Ectodermal cell (in vitro differentiated cells): ENCODE results near the gene P2RX1.

ENCODE experiments used
- H3K27ac ChIP-seq: 2 replicates; pipeline ENCODE4 v1.7.0; 2013; ENCODE audit warnings: mild to moderate bottlenecking, low read depth, low read length; ENCODE audit not compliant: insufficient read depth, poor library complexity, severe bottlenecking
- H3K27me3 ChIP-seq: 2 replicates; pipeline ENCODE4 v1.7.0; 2013; ENCODE audit warnings: mild to moderate bottlenecking, low read length; ENCODE audit not compliant: insufficient read depth, control insufficient read depth, poor library complexity, severe bottlenecking
- H3K36me3 ChIP-seq: one replicate; pipeline ENCODE4 v1.7.0; 2013; ENCODE audit warnings: low read length; ENCODE audit not compliant: control insufficient read depth, insufficient read depth
- H3K4me1 ChIP-seq: one replicate; pipeline ENCODE4 v1.7.0; 2013; ENCODE audit warnings: low read length; ENCODE audit not compliant: control insufficient read depth, insufficient read depth
- H3K4me3 ChIP-seq: 2 replicates; pipeline ENCODE4 v1.7.0; 2013; ENCODE audit warnings: low read depth, low read length, control low read depth; ENCODE audit not compliant: insufficient read depth
- H3K9me3 ChIP-seq: 2 replicates; pipeline ENCODE4 v1.7.0; 2013; ENCODE audit warnings: mild to moderate bottlenecking, low read length, moderate library complexity; ENCODE audit not compliant: control insufficient read depth
- WGBS, 2 experiments: methylation state at CpG; one replicate each; pipeline ENCODE4 v1.1.7; 2013; ENCODE audit warnings: missing lambda C conversion rate in 2 of 2; 5-methylcytosine and 5-hydroxymethylcytosine counted together

P2RX1 gene

GRCh38 chr17:3894911-3895343 is 21.3 kb downstream of the P2RX1 start:
- Histone ChIP-seq H3K27ac (no peak overlapping the region), H3K9me3 (no peaks in the 10 kb centered on the region), H3K36me3 (no peaks in the 10 kb centered on the region), H3K27me3 (peaks cover 18% of the 10 kb centered on the region), H3K4me1 (peaks cover 5% of the 10 kb centered on the region), H3K4me3 (no peak overlapping the region)
- WGBS, 2 experiments: 80 to 81% methylated on average over 2 of the region's 2 CpGs

- 85 to 87% methylated on average over 5 of the region's 5 CpGs for WGBS, 2 experiments
- H3K27me3 ChIP-seq: peaks cover 18% of the 10 kb centered on the region
- peaks cover 5% of the 10 kb centered on the region for H3K4me1 ChIP-seq
- H3K9me3 ChIP-seq: no peaks in the 10 kb centered on the region
- no peak overlapping the region for H3K27ac ChIP-seq
- H3K4me3 ChIP-seq: no peak overlapping the region
- H3K36me3 ChIP-seq: no peaks in the 10 kb centered on the region
These were observed 22.1 kb downstream of the P2RX1 start for GRCh38 chr17:3894188-3894587.

DNA sequence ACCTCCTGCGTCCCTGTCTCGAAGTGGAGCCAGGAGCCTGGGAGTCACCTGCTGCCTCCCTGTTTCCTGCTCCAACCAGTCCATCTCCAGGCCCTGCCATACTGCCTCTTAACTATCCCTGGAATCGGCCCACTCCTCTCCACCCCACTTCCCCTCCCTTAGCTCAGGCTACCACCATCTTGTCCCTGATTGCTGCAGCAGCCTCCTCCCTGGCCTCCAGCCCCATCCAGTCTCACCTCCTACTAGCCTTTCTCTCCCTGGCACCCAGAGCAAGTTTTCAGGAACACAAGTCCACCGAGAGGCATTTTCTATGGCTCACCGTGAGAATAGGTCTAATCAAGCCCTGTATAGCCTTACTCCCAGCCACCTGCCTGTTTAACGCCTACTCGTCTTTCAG is 22.5 kb downstream of the P2RX1 start:
- WGBS, 2 experiments: 83 to 84% methylated on average over 7 of the region's 7 CpGs
- Histone ChIP-seq H3K9me3 (no peaks in the 10 kb centered on the region), H3K4me3 (peak overlapping the region; percentile 64), H3K36me3 (no peaks in the 10 kb centered on the region), H3K27me3 (peaks cover 18% of the 10 kb centered on the region), H3K4me1 (peaks cover 5% of the 10 kb centered on the region), H3K27ac (no peak overlapping the region)

- Histone ChIP-seq H3K4me3 (peak within 1 kb of the TSS; percentile 64), H3K27ac (no peak within 1 kb of the TSS), H3K27me3 (peaks cover 18% of the 10 kb centered on the region), H3K9me3 (no peaks in the 10 kb centered on the region), H3K4me1 (peaks cover 5% of the 10 kb centered on the region), H3K36me3 (no peaks in the 10 kb centered on the region)
- WGBS, 2 experiments: 2 to 3% methylated on average over 75 of the region's 75 CpGs
These were observed 23.1 kb downstream of the P2RX1 start, which contains the start of gene CAMKK1 for GRCh38 chr17:3893003-3893719. CAMKK1 (minus strand) TSS chr17:3893053; CDS start chr17:3885687, 7,366 bp downstream.

GRCh38 chr17:3892095-3892998 is 23.9 kb downstream of the P2RX1 start:
- WGBS, 2 experiments: 0 to 1% methylated on average over 96 of the region's 96 CpGs
- H3K27me3 ChIP-seq: peaks cover 18% of the 10 kb centered on the region

GRCh38 chr17:3891626-3892094 is 24.6 kb downstream of the P2RX1 start:
- Histone ChIP-seq H3K27ac (no peak overlapping the region), H3K4me1 (peaks cover 5% of the 10 kb centered on the region), H3K4me3 (peak overlapping the region; percentile 64), H3K27me3 (peaks cover 18% of the 10 kb centered on the region), H3K36me3 (no peaks in the 10 kb centered on the region), H3K9me3 (no peaks in the 10 kb centered on the region)
- WGBS, 2 experiments: 15 to 16% methylated on average over 12 of the region's 12 CpGs

More at GRCh38 chr17:3892095-3892998, 23.9 kb downstream of the P2RX1 start:
- Histone ChIP-seq H3K9me3 (no peaks in the 10 kb centered on the region), H3K4me1 (peaks cover 5% of the 10 kb centered on the region), H3K4me3 (peak overlapping the region; percentile 64), H3K36me3 (no peaks in the 10 kb centered on the region), H3K27ac (no peak overlapping the region)

GRCh38 chr17:3890878-3891219 is 25.4 kb downstream of the P2RX1 start:
- 69 to 70% methylated on average over 4 of the region's 4 CpGs for WGBS, 2 experiments
- H3K4me1 ChIP-seq: peaks cover 5% of the 10 kb centered on the region
- H3K4me3 ChIP-seq: no peak overlapping the region
- peaks cover 18% of the 10 kb centered on the region for H3K27me3 ChIP-seq
- H3K27ac ChIP-seq: no peak overlapping the region
- no peaks in the 10 kb centered on the region for H3K9me3 ChIP-seq
- H3K36me3 ChIP-seq: no peaks in the 10 kb centered on the region

DNA sequence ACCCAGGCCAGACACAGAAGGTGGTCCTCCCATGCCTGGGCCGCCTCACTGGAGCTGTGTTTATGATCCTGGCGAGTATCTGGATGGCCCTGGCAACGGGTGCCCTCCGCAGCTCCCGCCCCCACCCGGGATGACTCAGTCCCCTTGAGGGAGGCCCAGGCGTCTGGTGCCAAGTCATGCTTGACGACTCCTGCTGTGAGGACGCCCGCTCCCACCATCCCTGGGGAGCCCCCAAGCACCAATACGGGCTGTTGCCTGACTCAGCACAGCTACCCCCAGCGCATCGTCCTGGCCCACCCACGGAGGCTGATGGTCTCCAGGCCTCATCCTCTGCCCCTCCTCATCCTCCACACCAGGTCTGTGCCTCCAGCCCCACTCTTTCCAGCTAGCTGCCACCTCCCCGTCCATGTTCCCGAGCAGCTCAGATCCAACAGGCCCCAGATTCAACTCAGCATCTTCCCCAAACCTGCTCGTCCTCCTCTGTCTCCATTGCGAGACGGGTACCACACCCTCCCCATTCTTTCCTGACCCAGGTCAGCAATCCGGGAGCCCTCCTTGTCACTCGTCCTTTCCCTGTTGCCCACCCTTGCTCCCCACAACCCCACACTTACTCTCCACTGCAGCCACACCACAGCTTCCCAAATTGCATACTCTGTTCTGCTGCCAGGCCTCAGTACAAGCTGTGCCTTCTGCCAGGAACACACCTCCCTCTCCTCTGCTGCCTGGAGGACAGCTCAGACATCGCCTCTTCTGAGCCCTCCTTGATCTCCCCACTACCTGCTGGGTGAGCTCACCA is 26.0 kb downstream of the P2RX1 start:
- H3K27me3 ChIP-seq: peaks cover 18% of the 10 kb centered on the region
- peaks cover 5% of the 10 kb centered on the region for H3K4me1 ChIP-seq
- WGBS, 2 experiments: 82 to 85% methylated on average over 22 of the region's 22 CpGs
- H3K36me3 ChIP-seq: no peaks in the 10 kb centered on the region
- no peaks in the 10 kb centered on the region for H3K9me3 ChIP-seq
- no peak overlapping the region for H3K4me3 ChIP-seq
- H3K27ac ChIP-seq: no peak overlapping the region

- Histone ChIP-seq H3K4me3 (no peak overlapping the region), H3K27ac (no peak overlapping the region), H3K9me3 (no peaks in the 10 kb centered on the region), H3K36me3 (no peaks in the 10 kb centered on the region), H3K4me1 (peaks cover 5% of the 10 kb centered on the region), H3K27me3 (peaks cover 18% of the 10 kb centered on the region)
- whole genome bisulfite sequencing, 2 experiments: 90 to 91% methylated on average over 17 of the region's 17 CpGs
These were observed 26.8 kb downstream of the P2RX1 start for GRCh38 chr17:3889325-3890012.
